Effector memory CD8-positive, alpha-beta T cell (primary cell): ENCODE measurements around the gene SIK2.
A peak's percentile ranks its signal among the peaks of the same experiment; 100 is the strongest.

Source experiments
- ATAC-seq: fragments of 150-1000 bp; cut with Tn5 transposase; replicated peaks from 2 replicates; pipeline ENCODE4 v1.10.0; 2021; ENCODE audit warnings: mild to moderate bottlenecking, moderate library complexity
- DNase-seq, 3 experiments: peaks; one replicate each; pipeline ENCODE4 v3.0.0; 2021
- H3K27ac Mint-ChIP-seq, 2 donors: one replicate each; pipeline ENCODE4 v1.8.0; 2022; ENCODE audit warnings: mild to moderate bottlenecking in 2 of 2, mixed read lengths in 2 of 2, moderate library complexity in 2 of 2
- H3K27me3 Mint-ChIP-seq, 2 donors: one replicate each; pipeline ENCODE4 v1.8.0; 2022; ENCODE audit warnings: mixed read lengths in 2 of 2
- H3K36me3 Mint-ChIP-seq: one replicate; pipeline ENCODE4 v1.8.0; 2022; ENCODE audit warnings: mild to moderate bottlenecking, moderate library complexity, mixed read lengths; ENCODE audit not compliant: insufficient read depth
- H3K4me1 Mint-ChIP-seq, 2 donors: one replicate each; pipeline ENCODE4 v1.8.0; 2022; ENCODE audit warnings: low read depth in 2 of 2, mixed read lengths in 2 of 2
- H3K4me3 Mint-ChIP-seq, 2 donors: one replicate each; pipeline ENCODE4 v1.8.0; 2022; ENCODE audit warnings: mild to moderate bottlenecking in 2 of 2, mixed read lengths in 2 of 2, moderate library complexity in 2 of 2
- H3K9me3 Mint-ChIP-seq, 2 donors: one replicate each; pipeline ENCODE4 v1.8.0; 2022; ENCODE audit warnings: mixed read lengths in 2 of 2

Gene SIK2

GRCh38 chr11:111688013-111688412 lies 85.8 kb downstream of the SIK2 start:
- ATAC-seq (no peak), DNase-seq (no peak)
- Mint-ChIP-seq H3K9me3 (no peaks in the 10 kb centered on the region), H3K4me3 (no peak overlapping the region), H3K4me1 (peaks cover 0 to 3% of the 10 kb centered on the region in 2 donors), H3K36me3 (peaks cover 20% of the 10 kb centered on the region), H3K27ac (peak overlapping the region in 1 of 2 donors; percentile 57), H3K27me3 (no peaks in the 10 kb centered on the region)

- DNase-seq, result no peak
- Mint-ChIP-seq H3K27me3 (no peaks in the 10 kb centered on the region), H3K27ac (no peak overlapping the region), H3K36me3 (peaks cover 23% of the 10 kb centered on the region), H3K4me3 (no peak overlapping the region), H3K4me1 (peaks cover 0 to 3% of the 10 kb centered on the region in 2 donors), H3K9me3 (no peaks in the 10 kb centered on the region)
- no peak for ATAC-seq
These were observed 88.9 kb downstream of the SIK2 start for GRCh38 chr11:111691176-111691575.

- H3K4me1 Mint-ChIP-seq, result peaks cover 0 to 3% of the 10 kb centered on the region in 2 donors
- no peak overlapping the region for H3K27ac Mint-ChIP-seq
- DNase-seq (no peak), ATAC-seq (no peak)
- H3K4me3 Mint-ChIP-seq, result no peak overlapping the region
- H3K27me3 Mint-ChIP-seq, result no peaks in the 10 kb centered on the region
- peaks cover 22% of the 10 kb centered on the region for H3K36me3 Mint-ChIP-seq
- H3K9me3 Mint-ChIP-seq, result no peaks in the 10 kb centered on the region
These were observed 89.5 kb downstream of the SIK2 start for GRCh38 chr11:111691741-111692140.

- no peak for DNase-seq
- Mint-ChIP-seq H3K9me3 (no peaks in the 10 kb centered on the region), H3K27ac (no peak overlapping the region), H3K36me3 (peaks cover 12% of the 10 kb centered on the region), H3K4me3 (no peak overlapping the region), H3K27me3 (no peaks in the 10 kb centered on the region), H3K4me1 (peaks cover 0 to 6% of the 10 kb centered on the region in 2 donors)
- no peak for ATAC-seq
These were observed 91.1 kb downstream of the SIK2 start for GRCh38 chr11:111693224-111693937.

- no peaks in the 10 kb centered on the region for H3K9me3 Mint-ChIP-seq
- DNase-seq (no peak), ATAC-seq (no peak)
- no peaks in the 10 kb centered on the region for H3K27me3 Mint-ChIP-seq
- H3K4me3 Mint-ChIP-seq, result no peak overlapping the region
- peaks cover 0 to 10% of the 10 kb centered on the region in 2 donors for H3K4me1 Mint-ChIP-seq
- peaks cover 12% of the 10 kb centered on the region for H3K36me3 Mint-ChIP-seq
- no peak overlapping the region for H3K27ac Mint-ChIP-seq
These were observed 92.6 kb downstream of the SIK2 start for GRCh38 chr11:111694851-111695250.

GRCh38 chr11:111696556-111696955 lies 94.3 kb downstream of the SIK2 start:
- no peak overlapping the region for H3K27ac Mint-ChIP-seq
- no peak overlapping the region for H3K4me3 Mint-ChIP-seq
- peaks cover 7 to 10% of the 10 kb centered on the region in 2 donors for H3K4me1 Mint-ChIP-seq
- no peaks in the 10 kb centered on the region for H3K27me3 Mint-ChIP-seq
- no peaks in the 10 kb centered on the region for H3K9me3 Mint-ChIP-seq
- ATAC-seq (no peak), DNase-seq (no peak)
- H3K36me3 Mint-ChIP-seq, result peaks cover 9% of the 10 kb centered on the region

- no peak overlapping the region for H3K4me3 Mint-ChIP-seq
- no peak for DNase-seq
- H3K27me3 Mint-ChIP-seq, result no peaks in the 10 kb centered on the region
- H3K36me3 Mint-ChIP-seq, result peaks cover 7% of the 10 kb centered on the region
- no peak for ATAC-seq
- peaks cover 7 to 10% of the 10 kb centered on the region in 2 donors for H3K4me1 Mint-ChIP-seq
- no peaks in the 10 kb centered on the region for H3K9me3 Mint-ChIP-seq
- H3K27ac Mint-ChIP-seq, result peak overlapping the region; percentile 15 to 52
These were observed 95.7 kb downstream of the SIK2 start for GRCh38 chr11:111697933-111698371.

- Mint-ChIP-seq H3K27ac (peak overlapping the region in 1 of 2 donors; percentile 15), H3K4me3 (no peak overlapping the region), H3K4me1 (peaks cover 7 to 10% of the 10 kb centered on the region in 2 donors), H3K27me3 (no peaks in the 10 kb centered on the region), H3K36me3 (peaks cover 11% of the 10 kb centered on the region), H3K9me3 (no peaks in the 10 kb centered on the region)
- DNase-seq (no peak), ATAC-seq (no peak)
These were observed 96.8 kb downstream of the SIK2 start for GRCh38 chr11:111698852-111699559.

- H3K4me1 Mint-ChIP-seq, result peaks cover 7 to 10% of the 10 kb centered on the region in 2 donors
- H3K27ac Mint-ChIP-seq, result no peak overlapping the region
- H3K4me3 Mint-ChIP-seq, result no peak overlapping the region
- no peaks in the 10 kb centered on the region for H3K27me3 Mint-ChIP-seq
- no peak for ATAC-seq
- peaks cover 16% of the 10 kb centered on the region for H3K36me3 Mint-ChIP-seq
- no peak for DNase-seq
- no peaks in the 10 kb centered on the region for H3K9me3 Mint-ChIP-seq
These were observed 97.4 kb downstream of the SIK2 start for GRCh38 chr11:111699579-111700156.

- Mint-ChIP-seq H3K4me3 (no peak overlapping the region), H3K36me3 (peaks cover 21% of the 10 kb centered on the region), H3K9me3 (no peaks in the 10 kb centered on the region)
These were observed 97.9 kb downstream of the SIK2 start for GRCh38 chr11:111700162-111700561.

GRCh38 chr11:111702623-111703022 lies 100.4 kb downstream of the SIK2 start:
- Mint-ChIP-seq H3K36me3 (peaks cover 33% of the 10 kb centered on the region), H3K4me1 (peaks cover 6 to 7% of the 10 kb centered on the region in 2 donors)

More at GRCh38 chr11:111700162-111700561, 97.9 kb downstream of the SIK2 start:
- peaks cover 7 to 10% of the 10 kb centered on the region in 2 donors for H3K4me1 Mint-ChIP-seq
- H3K27me3 Mint-ChIP-seq, result no peaks in the 10 kb centered on the region
- DNase-seq (no peak), ATAC-seq (no peak)
- H3K27ac Mint-ChIP-seq, result no peak overlapping the region

GRCh38 chr11:111703576-111703975 lies 101.3 kb downstream of the SIK2 start:
- Mint-ChIP-seq H3K4me3 (no peak overlapping the region), H3K36me3 (peaks cover 33% of the 10 kb centered on the region), H3K4me1 (peaks cover 3 to 7% of the 10 kb centered on the region in 2 donors), H3K9me3 (no peaks in the 10 kb centered on the region), H3K27me3 (no peaks in the 10 kb centered on the region), H3K27ac (peak overlapping the region in 1 of 2 donors; percentile 63)
- ATAC-seq (no peak), DNase-seq (no peak)

More at GRCh38 chr11:111702623-111703022, 100.4 kb downstream of the SIK2 start:
- Mint-ChIP-seq H3K27me3 (no peaks in the 10 kb centered on the region), H3K9me3 (no peaks in the 10 kb centered on the region), H3K4me3 (no peak overlapping the region), H3K27ac (peak overlapping the region in 1 of 2 donors; percentile 23)
- DNase-seq, result no peak
- no peak for ATAC-seq

GRCh38 chr11:111707039-111707690 lies 104.9 kb downstream of the SIK2 start:
- Mint-ChIP-seq H3K36me3 (peaks cover 43% of the 10 kb centered on the region), H3K4me3 (no peak overlapping the region), H3K27me3 (no peaks in the 10 kb centered on the region), H3K9me3 (no peaks in the 10 kb centered on the region), H3K27ac (no peak overlapping the region), H3K4me1 (no peaks in the 10 kb centered on the region)
- ATAC-seq (no peak), DNase-seq (no peak)
